Endothelial cell of umbilical vein (primary cell): ENCODE data around the gene SSBP3. TPM values are rescaled to one million over a fixed set of nuclear protein-coding genes. Genes with fewer than 3 reads are reported as not detected.
"Not testable (repeated sequence)": the region's sequence is repeated elsewhere in the genome, so short reads cannot be mapped to it uniquely, and the experiment has no call there.

Source experiments
- BruUV-seq: library from RNA; stranded (reverse); fragments of 400-500 nt; replicated peaks from 2 replicates; lab custom pipeline; 2021; lab: Mats Ljungman, UMichigan
- CTCF ChIA-PET: fragments of 300-600, 350-600 bp; sonication (Branson Sonifier 250); formaldehyde crosslinking; loops from one replicate; lab custom pipeline; 2021; ENCODE audit warnings: antibody characterized with exemption, inconsistent platforms; lab: Charles Lee
- POLR2A ChIA-PET: fragments of 300-600, 350-600 bp; sonication (Branson Sonifier 250); formaldehyde crosslinking; loops from one replicate; lab custom pipeline; 2021; ENCODE audit warnings: antibody characterized with exemption, inconsistent platforms; lab: Charles Lee
- DNase-seq: peaks from one replicate; pipeline ENCODE4 v3.0.0-alpha.2; 2011; ENCODE audit warnings: low read depth, low spot score
- FAIRE-seq: peaks from 2 replicates; lab custom pipeline; 2011; peaks lifted over from hg19 to GRCh38; lab: Jason Lieb, UNC
- H2AFZ ChIP-seq: 2 replicates; pipeline ENCODE4 v1.6.0; 2012; ENCODE audit warnings: low read depth, low read length, control low read depth, inconsistent platforms
- H3K27ac ChIP-seq: 2 replicates; pipeline ENCODE4 v1.5.1; 2011; ENCODE audit warnings: low read depth, mild to moderate bottlenecking, control low read depth, low read length, moderate library complexity; ENCODE audit not compliant: insufficient read depth
- H3K27me3 ChIP-seq, 2 experiments: 2 replicates each; pipeline versions ENCODE4 v1.6.0 to v1.6.1; 2011; ENCODE audit warnings: low read length in 2 of 2, mixed read lengths in 1 of 2; ENCODE audit not compliant: control insufficient read depth in 2 of 2, insufficient read depth in 2 of 2
- H3K36me3 ChIP-seq, 2 experiments: 2 replicates in 1 of 2; 3 replicates in 1 of 2; pipeline ENCODE4 v1.5.1; 2011; ENCODE audit warnings: low read length in 2 of 2, mild to moderate bottlenecking in 1 of 2, moderate library complexity in 1 of 2; ENCODE audit not compliant: control insufficient read depth in 2 of 2, insufficient read depth in 2 of 2; ENCODE audit errors: extremely low read depth in 1 of 2
- H3K4me1 ChIP-seq: 3 replicates; pipeline ENCODE4 v1.5.1; 2011; ENCODE audit warnings: mild to moderate bottlenecking, low read length; ENCODE audit not compliant: control insufficient read depth, insufficient read depth; ENCODE audit errors: extremely low read depth
- H3K4me2 ChIP-seq: 2 replicates; pipeline ENCODE4 v1.6.1; 2011; ENCODE audit warnings: low read length, control low read depth, mixed read lengths; ENCODE audit not compliant: insufficient read depth
- H3K4me3 ChIP-seq, 3 experiments: fragments of 200-600 bp in 1 of 3; sonication (generic), shearing (Covaris generic) in 1 of 3; replicated peaks in 1 of 3; 2 replicates each; pipeline ENCODE4 v1.5.1; 2011 to 2016; ENCODE audit warnings: control low read depth in 3 of 3, low read length in 3 of 3, mild to moderate bottlenecking in 2 of 3, inconsistent platforms in 1 of 3, low read depth in 1 of 3, moderate library complexity in 1 of 3; ENCODE audit not compliant: insufficient read depth in 1 of 3
- H3K79me2 ChIP-seq: 2 replicates; pipeline ENCODE4 v1.6.0; 2012; ENCODE audit warnings: low read length, inconsistent platforms; ENCODE audit not compliant: control insufficient read depth, insufficient read depth
- H3K9ac ChIP-seq: replicated peaks from 2 replicates; pipeline ENCODE3; 2011; ENCODE audit warnings: low read length, control low read depth; ENCODE audit not compliant: insufficient read depth; ENCODE audit errors: extremely low read depth
- H3K9me1 ChIP-seq: replicated peaks from 3 replicates; pipeline ENCODE4 v1.6.0; 2011; ENCODE audit warnings: mild to moderate bottlenecking, low read length; ENCODE audit not compliant: control insufficient read depth, insufficient read depth; ENCODE audit errors: extremely low read depth
- H3K9me3 ChIP-seq: replicated peaks from 2 replicates; pipeline ENCODE4 v1.5.1; 2012; ENCODE audit warnings: low read length, inconsistent platforms; ENCODE audit not compliant: control insufficient read depth, insufficient read depth
- H4K20me1 ChIP-seq: replicated peaks from 2 replicates; pipeline ENCODE3; 2011; ENCODE audit warnings: mild to moderate bottlenecking, low read length; ENCODE audit not compliant: control insufficient read depth, insufficient read depth; ENCODE audit errors: extremely low read depth
- EZH2 ChIP-seq: IDR thresholded peaks from 2 replicates; pipeline ENCODE4 v1.6.1; 2012; ENCODE audit warnings: borderline replicate concordance, low read depth, mild to moderate bottlenecking, moderate library complexity, low read length, inconsistent platforms; ENCODE audit not compliant: severe bottlenecking
- FOS ChIP-seq: IDR thresholded peaks from 2 replicates; pipeline ENCODE4 v1.6.1; 2011; ENCODE audit warnings: mild to moderate bottlenecking, low read length, moderate library complexity, borderline replicate concordance; ENCODE audit not compliant: insufficient read depth
- GATA2 ChIP-seq: IDR thresholded peaks from 2 replicates; pipeline ENCODE4 v1.7.0; 2011; ENCODE audit warnings: low read depth, mild to moderate bottlenecking, moderate library complexity, mixed read lengths, low read length; ENCODE audit not compliant: insufficient read length, insufficient read depth
- JUN ChIP-seq: IDR thresholded peaks from 2 replicates; pipeline ENCODE4 v1.6.1; 2011; ENCODE audit warnings: borderline replicate concordance, low read depth; ENCODE audit not compliant: insufficient read length, insufficient read depth
- MYC ChIP-seq: IDR thresholded peaks from one replicate; pipeline ENCODE4 v1.6.1; 2011; ENCODE audit warnings: mild to moderate bottlenecking, low read depth, low read length
- POLR2A ChIP-seq: IDR thresholded peaks from 2 replicates; pipeline ENCODE4 v1.6.1; 2012; ENCODE audit warnings: low read depth, mild to moderate bottlenecking, control low read depth, low read length
- POLR2AphosphoS5 ChIP-seq: IDR thresholded peaks from 2 replicates; pipeline ENCODE4 v1.6.1; 2012; ENCODE audit warnings: low read depth, mild to moderate bottlenecking, control low read depth, low read length, moderate library complexity; ENCODE audit not compliant: insufficient read depth
- dilution Hi-C: fragments of 300-500 bp; cut with MboI; formaldehyde crosslinking; loops from one replicate; pipeline ENCODE4 v1.15.0; 2019; ENCODE audit warnings: low sequenced_read_pairs; ENCODE audit not compliant: extremely low pct_ligation_motif_present
- intact Hi-C: fragments of 100-400 bp; cut with micrococcal nuclease; formaldehyde crosslinking; loops from one replicate; pipeline ENCODE4 v1.10.0; 2022
- polyA plus RNA-seq, 4 experiments: library from polyadenylated mRNA; depleted of rRNA in 3 of 4; stranded (reverse) in 3 of 4; unstranded in 1 of 4; fragments of >200 nt; gene quantifications; 2 replicates each; pipeline versions ENCODE4 v1.2.1 to v1.2.3, GENCODE V29; 2011 to 2012; ENCODE audit warnings: missing spikeins in 1 of 4
- total RNA-seq: library from RNA; stranded (reverse); gene quantifications from 2 replicates; pipeline ENCODE4 v1.2.3, GENCODE V29; 2021
- TF ChIP-seq, protein P1 (sequence below): IDR thresholded peaks from 2 replicates; pipeline ENCODE4 v1.6.1; 2011; ENCODE audit not compliant: insufficient read depth, insufficient read length

SSBP3 gene
- total and polyA plus RNA-seq, 2 donors (not counting 3 experiments of a cell fraction or from before 2014, with no cell fraction given): 44.9 to 59.4 TPM

DNA sequence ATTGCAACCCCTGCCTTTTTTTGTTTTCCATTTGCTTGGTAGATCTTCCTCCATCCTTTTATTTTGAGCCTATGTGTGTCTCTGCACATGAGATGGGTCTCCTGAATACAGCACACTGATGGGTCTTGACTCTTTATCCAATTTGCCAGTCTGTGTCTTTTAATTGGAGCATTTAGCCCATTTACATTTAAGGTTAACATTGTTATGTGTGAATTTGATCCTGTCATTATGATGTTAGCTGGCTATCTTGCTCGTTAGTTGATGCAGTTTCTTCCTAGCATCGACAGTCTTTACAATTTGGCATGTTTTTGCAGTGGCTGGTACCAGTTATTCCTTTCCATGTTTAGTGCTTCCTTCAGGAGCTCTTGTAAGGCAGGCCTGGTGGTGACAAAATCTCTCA is 40.9 kb upstream of the SSBP3 start:
- dilution Hi-C loops, H3K4me1 ChIP-seq: not testable (repeated sequence)

DNA sequence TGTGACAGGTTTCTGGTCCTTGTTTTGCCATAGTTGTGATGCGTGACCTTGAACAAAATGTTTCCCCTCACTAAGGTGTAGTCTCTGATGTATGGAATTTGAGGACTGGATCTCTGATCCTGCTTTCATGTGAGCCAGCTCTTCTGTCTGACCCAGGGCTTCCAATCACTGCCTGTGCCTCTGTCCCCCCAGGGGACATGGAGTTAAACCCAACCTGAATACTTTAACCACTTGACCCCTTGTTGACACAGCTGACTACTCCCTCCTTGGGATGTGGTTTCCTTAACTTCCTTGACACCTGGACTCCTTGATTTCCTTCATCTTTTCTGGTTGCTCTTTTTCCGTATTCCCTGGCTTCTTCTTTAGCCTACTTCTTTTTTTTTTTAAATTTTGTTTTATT is 36.0 kb upstream of the SSBP3 start:
- H3K9ac ChIP-seq: no peak overlapping the region
- BruUV-seq: no TSS peak
- no peaks in the 10 kb centered on the region for H3K79me2 ChIP-seq
- H3K9me1 ChIP-seq: no peaks in the 10 kb centered on the region
- H3K27ac ChIP-seq: no peak overlapping the region
- no peak for FAIRE-seq
- intact Hi-C loops (no loop called here), dilution Hi-C loops (no loop called here)
- ChIA-PET POLR2A (no interaction called here), CTCF (interaction anchor here (0.7 to 0.9 kb wide), 2 partner anchors 13 to 22 kb away, joined by 3 read pairs; no protein-coding TSS in a partner anchor)
- TF ChIP-seq POLR2A (no peak), FOS (no peak), MYC (no peak), EZH2 (no peak), POLR2AphosphoS5 (no peak), GATA2 (no peak), JUN (no peak)
- TF ChIP-seq, protein P1, sequence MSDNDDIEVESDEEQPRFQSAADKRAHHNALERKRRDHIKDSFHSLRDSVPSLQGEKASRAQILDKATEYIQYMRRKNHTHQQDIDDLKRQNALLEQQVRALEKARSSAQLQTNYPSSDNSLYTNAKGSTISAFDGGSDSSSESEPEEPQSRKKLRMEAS: no peak
- no peak overlapping the region for H3K4me3 ChIP-seq
- H3K36me3 ChIP-seq: no peaks in the 10 kb centered on the region
- H2AFZ ChIP-seq: no peak overlapping the region
- no peaks in the 10 kb centered on the region for H3K27me3 ChIP-seq
- DNase-seq: no peak
- no peaks in the 10 kb centered on the region for H3K9me3 ChIP-seq
- no peak overlapping the region for H3K4me2 ChIP-seq
- no peaks in the 10 kb centered on the region for H3K4me1 ChIP-seq
- H4K20me1 ChIP-seq: no peaks in the 10 kb centered on the region

More for the DNA sequence above, 40.9 kb upstream of the SSBP3 start:
- H2AFZ ChIP-seq, FAIRE-seq, CTCF ChIA-PET, H3K9me1 ChIP-seq, H3K27me3 ChIP-seq, intact Hi-C loops, H3K79me2 ChIP-seq, H3K36me3 ChIP-seq, H3K9me3 ChIP-seq, H3K4me2 ChIP-seq, H4K20me1 ChIP-seq, DNase-seq, POLR2A ChIA-PET, H3K9ac ChIP-seq, BruUV-seq, H3K4me3 ChIP-seq, H3K27ac ChIP-seq: not testable (repeated sequence)
